ENCODE data around the gene TMPRSS4. TPM values are rescaled to one million over a fixed set of nuclear protein-coding genes. Genes with fewer than 3 reads are reported as not detected.

TMPRSS4 gene
- polyA plus RNA-seq, 3 donors = not detected

DNA sequence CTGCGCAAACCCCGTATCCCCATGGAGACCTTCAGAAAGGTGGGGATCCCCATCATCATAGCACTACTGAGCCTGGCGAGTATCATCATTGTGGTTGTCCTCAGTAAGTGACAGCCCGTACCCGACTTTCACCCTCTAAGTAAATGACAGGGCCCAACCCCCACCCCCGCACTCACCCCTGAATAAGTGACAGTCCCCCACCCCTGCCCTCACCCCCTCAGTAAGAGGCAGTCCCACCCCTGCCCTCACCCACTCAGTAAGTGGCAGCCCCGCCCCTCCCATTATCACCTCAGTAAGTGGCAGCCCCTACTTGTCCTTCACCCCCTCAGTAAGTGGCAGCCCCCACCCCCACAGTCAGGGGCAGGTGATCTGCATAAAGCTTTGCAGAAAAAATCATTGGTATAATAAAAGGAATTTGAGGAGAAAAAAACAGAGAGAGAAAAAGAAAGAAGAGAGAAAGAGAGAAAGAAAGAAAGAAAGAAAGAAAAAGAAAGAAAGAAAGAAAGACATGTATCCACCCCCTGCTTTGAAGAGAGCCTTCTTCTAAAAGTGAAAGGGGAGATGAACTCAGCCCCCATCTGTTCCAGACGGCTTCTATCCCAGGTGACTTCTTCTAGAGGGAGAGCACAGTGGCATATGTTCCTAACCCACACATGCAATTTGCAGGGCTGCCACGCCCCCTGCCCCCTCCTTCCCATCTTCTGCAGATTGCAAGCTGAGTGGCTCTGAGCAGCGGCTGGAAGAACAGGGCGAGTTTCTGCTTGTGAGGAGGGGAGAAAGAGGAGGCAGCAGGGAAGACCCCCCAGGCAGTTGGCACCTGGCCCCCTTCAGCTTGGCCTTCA is 22.3 kb downstream of the TMPRSS4 start:
- H3K4me1 Mint-ChIP-seq = peaks cover 10% of the 10 kb centered on the region
- H3K27me3 Mint-ChIP-seq (ENCODE audit: low read depth in 3 of 3) = peaks cover 0 to 6% (median 2%) of the 10 kb centered on the region in 3 donors
- WGBS (ENCODE audit: insufficient coverage) = 96% methylated on average over 4 of the region's 11 CpGs
- intact Hi-C loops (cut with micrococcal nuclease) = no loop called here
- H3K4me2 ChIP-seq (replicated peaks; ENCODE audit: extremely low read depth, low read length, poor library complexity, severe bottlenecking) = no peak overlapping the region
- H3K4me1 ChIP-seq (ENCODE audit: control insufficient read depth in 1 of 2, insufficient read depth in 2 of 2, low read length in 2 of 2) = no peaks in the 10 kb centered on the region
- H3K9me3 Mint-ChIP-seq = no peaks in the 10 kb centered on the region
- H3K36me3 Mint-ChIP-seq = no peaks in the 10 kb centered on the region
- no peaks in the 10 kb centered on the region for H3K36me3 ChIP-seq (replicated peaks in 1 of 2; ENCODE audit: control insufficient read depth in 1 of 2, insufficient read depth in 2 of 2, low read length in 2 of 2)
- H3K27me3 ChIP-seq (ENCODE audit: control insufficient read depth in 2 of 2, insufficient read depth in 2 of 2, low read length in 2 of 2) = no peaks in the 10 kb centered on the region
- no peaks in the 10 kb centered on the region for H3K9me3 ChIP-seq (replicated peaks in 1 of 2; ENCODE audit: control insufficient read depth in 1 of 2, insufficient read depth in 1 of 2, low read length in 2 of 2)
- no peak overlapping the region for H3K27ac Mint-ChIP-seq
- DNase-seq = no peak
- no peak overlapping the region for H2AFZ ChIP-seq (ENCODE audit: insufficient read depth, low read depth, low read length, poor library complexity, severe bottlenecking)
- H3K4me3 ChIP-seq (replicated peaks in 1 of 3; ENCODE audit: low read depth in 2 of 3, low read length in 3 of 3) = no peak overlapping the region
- no peaks in the 10 kb centered on the region for H4K20me1 ChIP-seq (ENCODE audit: insufficient read depth, low read length)
- TF ChIP-seq, protein P1, sequence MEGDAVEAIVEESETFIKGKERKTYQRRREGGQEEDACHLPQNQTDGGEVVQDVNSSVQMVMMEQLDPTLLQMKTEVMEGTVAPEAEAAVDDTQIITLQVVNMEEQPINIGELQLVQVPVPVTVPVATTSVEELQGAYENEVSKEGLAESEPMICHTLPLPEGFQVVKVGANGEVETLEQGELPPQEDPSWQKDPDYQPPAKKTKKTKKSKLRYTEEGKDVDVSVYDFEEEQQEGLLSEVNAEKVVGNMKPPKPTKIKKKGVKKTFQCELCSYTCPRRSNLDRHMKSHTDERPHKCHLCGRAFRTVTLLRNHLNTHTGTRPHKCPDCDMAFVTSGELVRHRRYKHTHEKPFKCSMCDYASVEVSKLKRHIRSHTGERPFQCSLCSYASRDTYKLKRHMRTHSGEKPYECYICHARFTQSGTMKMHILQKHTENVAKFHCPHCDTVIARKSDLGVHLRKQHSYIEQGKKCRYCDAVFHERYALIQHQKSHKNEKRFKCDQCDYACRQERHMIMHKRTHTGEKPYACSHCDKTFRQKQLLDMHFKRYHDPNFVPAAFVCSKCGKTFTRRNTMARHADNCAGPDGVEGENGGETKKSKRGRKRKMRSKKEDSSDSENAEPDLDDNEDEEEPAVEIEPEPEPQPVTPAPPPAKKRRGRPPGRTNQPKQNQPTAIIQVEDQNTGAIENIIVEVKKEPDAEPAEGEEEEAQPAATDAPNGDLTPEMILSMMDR (IDR thresholded peaks at IDR 0.05) = no peak
- no peak overlapping the region for H3K27ac ChIP-seq (ENCODE audit: low read depth in 1 of 2, low read length in 2 of 2)
- no peaks in the 10 kb centered on the region for H3K79me2 ChIP-seq (ENCODE audit: insufficient read depth, low read length)
- no peak overlapping the region for H3K9ac ChIP-seq (ENCODE audit: insufficient read depth, low read length, poor library complexity, severe bottlenecking)
- H3K4me3 Mint-ChIP-seq = no peak overlapping the region

DNA sequence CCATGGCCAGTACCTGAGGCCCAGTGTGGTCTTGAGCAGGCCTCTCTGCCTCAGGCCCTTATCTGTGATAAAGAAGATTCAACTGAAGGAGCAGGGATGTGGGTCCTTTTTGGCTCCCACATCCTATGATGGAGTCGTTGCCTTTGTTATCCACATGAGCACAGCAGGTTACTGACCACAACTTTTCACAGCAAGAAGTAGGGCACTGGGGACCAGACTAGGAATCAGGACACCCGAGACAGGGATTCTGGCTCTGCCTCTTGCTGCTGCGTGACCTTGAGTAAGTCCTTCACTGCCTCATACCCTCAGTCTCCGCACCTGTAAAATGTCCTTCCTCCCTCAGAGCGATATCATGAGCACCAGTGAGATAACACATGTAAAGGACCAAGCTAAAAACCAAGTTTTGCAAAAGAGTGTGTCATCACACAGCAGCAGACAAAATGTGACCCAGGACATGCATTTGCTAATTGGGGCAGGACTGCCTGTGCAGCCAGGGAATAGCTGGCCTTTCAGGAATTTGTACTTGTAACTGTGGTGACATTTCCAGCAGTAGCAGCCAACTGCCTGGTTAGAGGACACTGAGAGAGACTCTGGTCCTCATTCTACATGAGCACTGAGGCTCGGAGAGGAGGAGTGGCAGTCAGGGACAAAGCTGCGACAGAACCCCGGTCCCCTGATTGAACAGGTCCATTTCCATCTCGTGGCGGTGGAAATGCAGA is 23.1 kb downstream of the TMPRSS4 start:
- Histone ChIP-seq H3K79me2 (ENCODE audit: insufficient read depth, low read length) (no peaks in the 10 kb centered on the region), H3K36me3 (replicated peaks in 1 of 2; ENCODE audit: control insufficient read depth in 1 of 2, insufficient read depth in 2 of 2, low read length in 2 of 2) (no peaks in the 10 kb centered on the region), H3K4me3 (replicated peaks in 1 of 3; ENCODE audit: low read depth in 2 of 3, low read length in 3 of 3) (no peak overlapping the region), H4K20me1 (ENCODE audit: insufficient read depth, low read length) (no peaks in the 10 kb centered on the region), H2AFZ (ENCODE audit: insufficient read depth, low read depth, low read length, poor library complexity, severe bottlenecking) (no peak overlapping the region), H3K9me3 (replicated peaks in 1 of 2; ENCODE audit: control insufficient read depth in 1 of 2, insufficient read depth in 1 of 2, low read length in 2 of 2) (no peaks in the 10 kb centered on the region), H3K9ac (ENCODE audit: insufficient read depth, low read length, poor library complexity, severe bottlenecking) (no peak overlapping the region), H3K4me1 (ENCODE audit: control insufficient read depth in 1 of 2, insufficient read depth in 2 of 2, low read length in 2 of 2) (no peaks in the 10 kb centered on the region), H3K27me3 (ENCODE audit: control insufficient read depth in 2 of 2, insufficient read depth in 2 of 2, low read length in 2 of 2) (no peaks in the 10 kb centered on the region), H3K27ac (ENCODE audit: low read depth in 1 of 2, low read length in 2 of 2) (no peak overlapping the region), H3K4me2 (replicated peaks; ENCODE audit: extremely low read depth, low read length, poor library complexity, severe bottlenecking) (no peak overlapping the region)
- no peak overlapping the region for H3K27ac Mint-ChIP-seq
- TF ChIP-seq, protein P1 (IDR thresholded peaks at IDR 0.05) = no peak
- intact Hi-C loops (cut with micrococcal nuclease) = no loop called here
- no peak overlapping the region for H3K4me3 Mint-ChIP-seq
- peaks cover 0 to 10% (median 2%) of the 10 kb centered on the region in 3 donors for H3K27me3 Mint-ChIP-seq (ENCODE audit: low read depth in 3 of 3)
- WGBS (ENCODE audit: insufficient coverage) = 98% methylated on average over 5 of the region's 10 CpGs
- H3K36me3 Mint-ChIP-seq = no peaks in the 10 kb centered on the region
- DNase-seq = no peak
- peaks cover 11% of the 10 kb centered on the region for H3K4me1 Mint-ChIP-seq
- H3K9me3 Mint-ChIP-seq = no peaks in the 10 kb centered on the region

Measured in CD14-positive monocyte (primary cell).